Muscle of leg (tissue), 11 donors: ENCODE measurements around the gene SEMA6D. TPM values are rescaled to one million over a fixed set of nuclear protein-coding genes. Genes with fewer than 3 reads are reported as not detected.
A peak's percentile ranks its signal among the peaks of the same experiment; 100 is the strongest.

Experiments
- DNase-seq: peaks from one replicate; pipeline ENCODE4 v3.0.0; 2013
- H3K27ac ChIP-seq: one replicate; pipeline ENCODE4 v1.5.1; 2013; ENCODE audit warnings: mild to moderate bottlenecking, low read length, control low read depth
- H3K27me3 ChIP-seq: one replicate; pipeline ENCODE4 v1.6.1; 2013; ENCODE audit warnings: low read length; ENCODE audit not compliant: control insufficient read depth, insufficient read depth
- H3K36me3 ChIP-seq: one replicate; pipeline ENCODE4 v1.6.1; 2013; ENCODE audit warnings: low read length; ENCODE audit not compliant: control insufficient read depth, insufficient read depth
- H3K4me1 ChIP-seq: one replicate; pipeline ENCODE4 v1.6.1; 2013; ENCODE audit warnings: low read length; ENCODE audit not compliant: control insufficient read depth, insufficient read depth
- H3K4me3 ChIP-seq: one replicate; pipeline ENCODE4 v1.5.1; 2013; ENCODE audit warnings: low read length, control low read depth
- H3K9me3 ChIP-seq: replicated peaks from 2 replicates; pipeline ENCODE4 v1.6.1; 2013; ENCODE audit warnings: low read depth, low read length; ENCODE audit not compliant: control insufficient read depth
- WGBS: methylation state at CpG from one replicate; pipeline ENCODE4 v1.1.5; 2013; ENCODE audit warnings: missing lambda C conversion rate; ENCODE audit not compliant: insufficient coverage; 5-methylcytosine and 5-hydroxymethylcytosine counted together
- polyA plus RNA-seq, 8 donors: library from polyadenylated mRNA; unstranded; fragments of 120-200 nt; gene quantifications; one replicate each; pipeline versions ENCODE4 v1.2.1 to v1.2.3, GENCODE V29; 2013; ENCODE audit warnings: inconsistent platforms in 1 of 8, low replicate concordance in 1 of 8; ENCODE audit not compliant: insufficient read length in 8 of 8, insufficient read depth in 1 of 8
- total RNA-seq: library from RNA; stranded (reverse); fragments of 120-200 nt; gene quantifications from one replicate; pipeline ENCODE4 v1.2.4, GENCODE V29; 2013

Gene SEMA6D
- total and polyA plus RNA-seq, 9 donors, result 35.0 to 69.5 (median 44.9) TPM

- Histone ChIP-seq H3K36me3 (no peaks in the 10 kb centered on the region), H3K9me3 (peaks cover 12% of the 10 kb centered on the region), H3K27me3 (no peaks in the 10 kb centered on the region), H3K4me1 (peaks cover 6% of the 10 kb centered on the region), H3K4me3 (no peak overlapping the region), H3K27ac (no peak overlapping the region)
- DNase-seq, result no peak
Observed at GRCh38 chr15:47754312-47754711, 37.0 kb downstream of the SEMA6D start.

DNA sequence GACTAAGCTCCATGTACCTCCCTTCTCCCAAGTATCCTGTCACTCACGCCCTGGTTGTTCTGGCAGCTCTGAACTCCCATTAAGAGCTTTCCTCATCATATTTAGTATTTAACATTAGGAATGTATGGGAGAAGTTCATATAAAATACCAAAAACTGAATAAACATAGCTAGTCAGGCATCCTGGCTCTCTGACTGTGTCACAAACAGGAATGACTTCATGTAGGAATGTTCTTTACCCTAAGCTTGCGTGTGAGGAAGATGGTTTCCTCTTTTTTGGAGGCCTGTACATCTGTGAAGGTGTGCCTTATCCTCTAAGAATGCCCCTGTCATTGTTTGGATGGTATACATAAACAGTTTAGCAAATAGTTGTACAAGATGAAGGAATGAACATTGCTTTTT is 38.6 kb downstream of the SEMA6D start:
- H3K27ac ChIP-seq, result no peak overlapping the region
- peaks cover 8% of the 10 kb centered on the region for H3K4me1 ChIP-seq
- H3K4me3 ChIP-seq, result no peak overlapping the region
- no CpG with 5 or more reads among the region's 2 CpGs for WGBS
- peaks cover 12% of the 10 kb centered on the region for H3K9me3 ChIP-seq
- DNase-seq, result no peak
- peaks cover 4% of the 10 kb centered on the region for H3K36me3 ChIP-seq
- H3K27me3 ChIP-seq, result no peaks in the 10 kb centered on the region

- peaks cover 10% of the 10 kb centered on the region for H3K36me3 ChIP-seq
- H3K4me1 ChIP-seq, result peaks cover 8% of the 10 kb centered on the region
- H3K27ac ChIP-seq, result no peak overlapping the region
- no peak overlapping the region for H3K4me3 ChIP-seq
- no peaks in the 10 kb centered on the region for H3K27me3 ChIP-seq
- H3K9me3 ChIP-seq, result peaks cover 12% of the 10 kb centered on the region
- peak; percentile 44 for DNase-seq
- WGBS, result no CpG with 5 or more reads among the region's 2 CpGs
Observed at GRCh38 chr15:47756872-47757271, 39.6 kb downstream of the SEMA6D start.

DNA sequence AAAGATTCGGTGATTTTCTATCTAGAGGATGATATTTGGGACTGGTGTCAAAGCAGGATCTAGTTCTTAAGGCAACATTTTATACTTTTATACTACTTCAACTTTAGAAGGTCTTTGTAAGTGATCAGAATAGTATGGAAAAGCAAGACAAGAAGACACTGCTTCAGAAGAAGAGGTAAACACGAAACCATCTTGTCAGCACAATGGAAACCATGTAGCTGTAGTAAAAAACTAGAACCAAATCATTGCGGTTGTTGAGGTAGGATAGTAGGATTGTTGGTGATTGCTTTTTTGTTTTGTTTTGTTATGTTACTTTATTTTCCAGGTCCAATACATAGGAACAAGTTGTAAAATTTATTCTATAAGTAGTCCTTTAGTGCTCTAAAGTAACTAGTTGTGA is 40.0 kb downstream of the SEMA6D start:
- WGBS, result 100% methylated on average over 1 of the region's 3 CpGs
- H3K4me3 ChIP-seq, result no peak overlapping the region
- peaks cover 8% of the 10 kb centered on the region for H3K4me1 ChIP-seq
- H3K9me3 ChIP-seq, result peaks cover 12% of the 10 kb centered on the region
- DNase-seq, result no peak
- H3K36me3 ChIP-seq, result peaks cover 15% of the 10 kb centered on the region
- no peaks in the 10 kb centered on the region for H3K27me3 ChIP-seq
- no peak overlapping the region for H3K27ac ChIP-seq

DNA sequence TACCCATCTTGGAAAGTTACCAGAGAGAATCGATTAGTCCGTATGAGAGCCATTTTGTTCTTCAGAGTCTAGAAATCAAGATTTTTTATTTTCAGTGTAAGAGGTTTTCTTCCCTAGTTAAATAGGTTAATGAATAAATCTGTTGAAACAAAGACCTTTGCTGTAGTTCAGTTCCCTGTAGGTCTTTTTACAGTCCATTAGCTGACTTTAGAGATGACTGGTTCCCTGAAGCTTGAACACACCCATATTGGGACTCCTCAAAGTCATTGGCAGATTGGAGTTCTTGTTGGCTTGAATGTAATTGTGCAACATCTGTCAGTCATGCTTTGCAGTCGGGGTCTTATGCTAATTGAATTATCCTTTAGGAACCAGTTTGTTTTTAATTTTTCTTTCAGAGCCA is 45.3 kb downstream of the SEMA6D start:
- Histone ChIP-seq H3K9me3 (no peaks in the 10 kb centered on the region), H3K4me1 (peaks cover 8% of the 10 kb centered on the region), H3K36me3 (peaks cover 53% of the 10 kb centered on the region), H3K27me3 (no peaks in the 10 kb centered on the region), H3K4me3 (no peak overlapping the region), H3K27ac (no peak overlapping the region)
- WGBS, result no CpG with 5 or more reads among the region's 3 CpGs
- no peak for DNase-seq

DNA sequence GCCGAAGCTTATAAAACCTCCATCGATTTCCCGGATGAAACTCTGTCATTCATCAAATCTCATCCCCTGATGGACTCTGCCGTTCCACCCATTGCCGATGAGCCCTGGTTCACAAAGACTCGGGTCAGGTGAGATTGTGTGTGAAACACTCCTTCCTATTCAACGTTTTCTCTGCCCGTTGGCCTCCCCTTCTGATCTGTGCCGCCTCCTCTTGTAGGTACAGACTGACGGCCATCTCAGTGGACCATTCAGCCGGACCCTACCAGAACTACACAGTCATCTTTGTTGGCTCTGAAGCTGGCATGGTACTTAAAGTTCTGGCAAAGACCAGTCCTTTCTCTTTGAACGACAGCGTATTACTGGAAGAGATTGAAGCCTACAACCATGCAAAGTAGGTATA is 47.4 kb downstream of the SEMA6D start:
- no peaks in the 10 kb centered on the region for H3K9me3 ChIP-seq
- 92% methylated on average over 8 of the region's 13 CpGs for WGBS
- DNase-seq, result no peak
- no peaks in the 10 kb centered on the region for H3K4me1 ChIP-seq
- no peak overlapping the region for H3K4me3 ChIP-seq
- no peak overlapping the region for H3K27ac ChIP-seq
- H3K36me3 ChIP-seq, result peaks cover 58% of the 10 kb centered on the region
- no peaks in the 10 kb centered on the region for H3K27me3 ChIP-seq

- DNase-seq, result no peak
- Histone ChIP-seq H3K4me3 (no peak overlapping the region), H3K27ac (no peak overlapping the region), H3K4me1 (no peaks in the 10 kb centered on the region), H3K36me3 (peaks cover 70% of the 10 kb centered on the region), H3K27me3 (no peaks in the 10 kb centered on the region), H3K9me3 (no peaks in the 10 kb centered on the region)
- WGBS, result 90% methylated on average over 1 of the region's 5 CpGs
Observed at GRCh38 chr15:47766406-47766805, 49.1 kb downstream of the SEMA6D start.

- H3K27me3 ChIP-seq, result no peaks in the 10 kb centered on the region
- 97% methylated on average over 2 of the region's 5 CpGs for WGBS
- H3K4me1 ChIP-seq, result no peaks in the 10 kb centered on the region
- no peaks in the 10 kb centered on the region for H3K9me3 ChIP-seq
- peaks cover 68% of the 10 kb centered on the region for H3K36me3 ChIP-seq
- no peak overlapping the region for H3K4me3 ChIP-seq
- DNase-seq, result no peak
- no peak overlapping the region for H3K27ac ChIP-seq
Observed at GRCh38 chr15:47767035-47767434, 49.7 kb downstream of the SEMA6D start.

GRCh38 chr15:47768735-47769134 is 51.4 kb downstream of the SEMA6D start:
- no peaks in the 10 kb centered on the region for H3K4me1 ChIP-seq
- WGBS, result 50% methylated on average over 1 of the region's 5 CpGs
- DNase-seq, result no peak
- no peak overlapping the region for H3K27ac ChIP-seq
- no peaks in the 10 kb centered on the region for H3K27me3 ChIP-seq
- H3K9me3 ChIP-seq, result no peaks in the 10 kb centered on the region
- peaks cover 55% of the 10 kb centered on the region for H3K36me3 ChIP-seq
- no peak overlapping the region for H3K4me3 ChIP-seq

DNA sequence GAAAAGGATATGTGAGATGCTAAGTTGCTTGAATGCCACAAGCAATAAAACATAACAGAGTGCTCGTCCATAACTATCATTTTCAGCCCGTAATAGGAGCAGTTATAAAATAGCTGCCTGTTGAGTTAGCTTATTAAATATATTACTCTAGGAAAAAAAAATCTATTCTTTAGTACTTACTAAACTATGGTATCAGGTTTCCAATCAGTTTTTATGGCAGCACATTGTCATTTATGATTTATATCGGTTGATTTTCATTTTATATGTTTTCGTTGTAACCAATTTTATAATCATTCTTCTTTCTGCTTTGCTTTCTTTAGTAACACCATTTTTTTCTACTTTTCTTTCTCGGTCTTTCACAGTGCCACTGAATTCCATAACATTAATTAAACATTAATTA is 51.9 kb downstream of the SEMA6D start:
- Histone ChIP-seq H3K4me3 (no peak overlapping the region), H3K36me3 (peaks cover 51% of the 10 kb centered on the region), H3K27me3 (no peaks in the 10 kb centered on the region), H3K27ac (no peak overlapping the region), H3K9me3 (no peaks in the 10 kb centered on the region), H3K4me1 (no peaks in the 10 kb centered on the region)
- no peak for DNase-seq
- no CpG with 5 or more reads among the region's 5 CpGs for WGBS

GRCh38 chr15:47773143-47773542 is 55.8 kb downstream of the SEMA6D start:
- WGBS, result no CpG with 5 or more reads among the region's 6 CpGs
- Histone ChIP-seq H3K9me3 (no peaks in the 10 kb centered on the region), H3K36me3 (peaks cover 26% of the 10 kb centered on the region), H3K4me3 (no peak overlapping the region), H3K4me1 (no peaks in the 10 kb centered on the region), H3K27ac (no peak overlapping the region), H3K27me3 (no peaks in the 10 kb centered on the region)
- no peak for DNase-seq
